T47D (cell line): ENCODE data around the gene VKORC1.

ENCODE experiments used
- DNase-seq, 2 experiments: peaks; one replicate each; pipeline versions ENCODE4 v3.0.0 to v3.0.0-alpha.2; 2011 to 2012; ENCODE audit warnings: low read depth in 1 of 2, low spot score in 1 of 2
- JUND ChIP-seq: IDR thresholded peaks from 2 replicates; pipeline ENCODE4 v1.6.1; 2012; ENCODE audit warnings: low read depth
- in situ Hi-C: cut with HindIII; loops from 2 replicates; pipeline ENCODE4 v1.10.0; 2016; ENCODE audit warnings: low sequenced_read_pairs, low pct_unique_long_range_greater_than_20kb

Gene VKORC1

DNA sequence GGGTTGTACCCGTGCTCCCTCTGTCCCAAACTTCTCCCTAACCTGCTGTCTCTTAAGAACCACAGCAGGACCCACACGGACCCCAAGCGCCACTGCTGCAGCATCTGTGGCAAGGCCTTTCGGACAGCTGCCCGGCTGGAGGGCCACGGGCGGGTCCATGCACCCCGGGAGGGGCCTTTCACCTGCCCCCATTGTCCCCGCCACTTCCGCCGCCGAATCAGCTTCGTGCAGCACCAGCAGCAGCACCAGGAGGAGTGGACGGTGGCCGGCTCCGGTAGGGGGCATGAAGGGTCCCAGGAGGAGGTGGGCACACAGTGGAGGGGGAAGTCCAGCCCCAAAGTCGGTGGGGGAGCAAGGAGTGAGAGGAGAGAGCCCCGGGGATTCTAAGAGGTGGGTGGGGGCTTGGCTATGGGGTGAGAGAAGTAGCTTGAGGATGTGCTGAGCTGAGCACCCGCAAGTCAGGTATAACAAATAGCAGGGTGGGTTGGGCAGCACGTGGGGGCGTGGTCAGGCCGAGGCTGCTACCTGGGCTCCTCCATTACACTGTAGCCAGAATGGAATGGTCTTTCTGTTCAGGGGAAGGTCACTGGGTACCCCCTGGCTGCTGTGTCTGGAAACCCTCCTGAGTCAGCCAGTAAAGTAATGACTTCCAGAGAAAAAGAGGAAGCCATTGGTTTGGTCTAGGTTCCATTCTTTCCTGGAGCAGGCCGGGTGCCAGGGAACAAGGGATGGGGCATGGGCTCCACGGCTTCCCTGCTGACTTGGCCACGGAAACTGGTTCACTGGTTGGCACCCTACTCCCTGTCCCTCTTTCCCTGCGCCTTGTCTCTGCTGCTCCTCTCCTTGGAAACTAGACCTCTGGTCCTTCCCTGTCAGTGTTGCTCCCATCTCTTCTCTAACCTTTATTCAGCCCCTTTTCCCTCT lies 12.9 kb downstream of the VKORC1 start:
- TF ChIP-seq JUND: no peak
- in situ Hi-C loops: no loop called here
- no peak for DNase-seq

- in situ Hi-C loops: no loop called here
- DNase-seq: no peak
- no peak for TF ChIP-seq JUND
Observed at GRCh38 chr16:31080756-31081419, 13.7 kb downstream of the VKORC1 start.

GRCh38 chr16:31080035-31080629 lies 14.5 kb downstream of the VKORC1 start:
- TF ChIP-seq JUND: no peak
- no peak for DNase-seq
- in situ Hi-C loops: no loop called here

DNA sequence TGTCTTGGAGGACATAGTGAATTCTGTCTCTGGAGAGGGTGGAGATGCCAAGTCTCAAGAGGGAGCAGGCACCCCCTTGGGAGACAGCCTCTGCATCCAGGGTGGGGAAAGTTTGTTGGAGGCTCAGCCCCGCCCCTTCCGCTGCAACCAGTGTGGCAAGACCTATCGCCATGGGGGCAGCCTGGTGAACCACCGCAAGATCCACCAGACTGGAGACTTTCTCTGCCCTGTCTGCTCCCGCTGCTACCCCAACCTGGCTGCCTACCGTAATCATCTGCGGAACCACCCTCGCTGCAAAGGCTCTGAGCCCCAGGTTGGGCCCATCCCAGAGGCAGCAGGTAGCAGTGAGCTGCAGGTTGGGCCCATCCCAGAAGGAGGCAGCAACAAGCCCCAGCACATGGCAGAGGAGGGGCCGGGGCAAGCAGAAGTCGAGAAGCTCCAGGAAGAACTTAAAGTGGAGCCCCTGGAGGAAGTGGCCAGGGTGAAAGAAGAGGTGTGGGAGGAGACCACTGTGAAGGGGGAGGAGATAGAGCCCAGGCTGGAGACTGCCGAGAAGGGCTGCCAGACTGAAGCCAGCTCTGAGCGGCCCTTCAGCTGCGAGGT lies 15.2 kb downstream of the VKORC1 start:
- in situ Hi-C loops: no loop called here
- DNase-seq: no peak
- no peak for TF ChIP-seq JUND

GRCh38 chr16:31078597-31079341 lies 15.8 kb downstream of the VKORC1 start:
- in situ Hi-C loops: no loop called here
- no peak for DNase-seq
- TF ChIP-seq JUND: no peak

DNA sequence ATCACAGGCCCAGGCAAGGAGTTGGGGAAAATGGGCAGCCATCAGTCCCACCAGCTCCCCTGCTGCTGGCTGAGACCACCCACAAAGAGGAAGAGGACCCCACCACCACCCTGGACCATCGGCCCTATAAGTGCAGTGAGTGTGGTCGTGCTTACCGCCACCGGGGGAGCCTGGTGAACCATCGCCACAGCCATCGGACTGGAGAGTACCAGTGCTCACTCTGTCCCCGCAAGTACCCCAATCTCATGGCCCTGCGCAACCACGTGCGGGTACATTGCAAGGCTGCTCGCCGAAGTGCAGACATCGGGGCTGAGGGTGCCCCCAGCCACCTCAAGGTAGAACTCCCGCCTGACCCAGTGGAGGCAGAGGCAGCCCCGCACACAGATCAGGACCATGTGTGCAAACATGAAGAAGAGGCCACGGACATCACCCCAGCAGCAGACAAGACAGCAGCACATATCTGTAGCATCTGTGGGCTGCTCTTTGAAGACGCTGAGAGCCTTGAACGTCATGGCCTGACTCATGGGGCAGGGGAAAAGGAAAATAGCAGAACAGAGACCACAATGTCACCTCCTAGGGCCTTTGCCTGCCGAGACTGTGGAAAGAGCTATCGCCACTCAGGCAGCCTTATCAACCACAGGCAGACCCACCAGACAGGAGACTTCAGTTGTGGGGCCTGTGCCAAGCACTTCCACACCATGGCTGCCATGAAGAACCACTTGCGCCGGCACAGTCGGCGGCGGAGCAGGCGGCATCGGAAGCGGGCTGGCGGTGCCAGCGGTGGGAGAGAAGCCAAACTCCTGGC lies 16.8 kb downstream of the VKORC1 start:
- no peak for DNase-seq
- no peak for TF ChIP-seq JUND
- in situ Hi-C loops: no loop called here

DNA sequence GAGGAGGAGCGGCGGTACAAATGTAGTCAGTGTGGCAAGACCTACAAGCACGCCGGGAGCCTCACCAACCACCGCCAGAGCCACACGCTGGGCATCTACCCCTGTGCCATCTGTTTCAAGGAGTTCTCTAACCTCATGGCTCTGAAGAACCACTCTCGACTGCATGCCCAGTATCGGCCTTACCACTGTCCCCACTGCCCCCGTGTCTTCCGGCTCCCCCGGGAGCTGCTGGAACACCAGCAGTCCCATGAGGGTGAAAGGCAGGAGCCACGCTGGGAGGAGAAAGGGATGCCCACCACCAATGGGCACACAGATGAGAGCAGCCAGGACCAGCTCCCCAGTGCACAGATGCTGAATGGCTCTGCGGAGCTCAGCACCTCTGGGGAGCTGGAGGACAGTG lies 17.6 kb downstream of the VKORC1 start:
- no peak for DNase-seq
- TF ChIP-seq JUND: no peak
- in situ Hi-C loops: no loop called here

DNA sequence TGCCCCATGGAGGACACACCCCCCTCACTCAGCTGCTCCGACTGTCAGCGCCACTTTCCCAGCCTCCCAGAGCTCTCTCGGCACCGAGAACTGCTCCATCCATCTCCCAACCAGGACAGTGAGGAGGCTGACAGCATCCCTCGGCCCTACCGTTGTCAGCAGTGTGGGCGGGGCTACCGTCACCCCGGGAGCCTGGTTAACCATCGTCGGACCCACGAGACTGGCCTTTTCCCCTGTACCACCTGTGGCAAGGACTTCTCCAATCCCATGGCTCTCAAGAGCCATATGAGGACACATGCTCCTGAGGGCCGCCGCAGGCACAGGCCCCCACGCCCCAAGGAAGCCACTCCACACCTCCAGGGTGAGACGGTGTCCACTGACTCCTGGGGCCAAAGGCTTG lies 18.3 kb downstream of the VKORC1 start:
- DNase-seq: no peak
- TF ChIP-seq JUND: no peak
- in situ Hi-C loops: no loop called here

DNA sequence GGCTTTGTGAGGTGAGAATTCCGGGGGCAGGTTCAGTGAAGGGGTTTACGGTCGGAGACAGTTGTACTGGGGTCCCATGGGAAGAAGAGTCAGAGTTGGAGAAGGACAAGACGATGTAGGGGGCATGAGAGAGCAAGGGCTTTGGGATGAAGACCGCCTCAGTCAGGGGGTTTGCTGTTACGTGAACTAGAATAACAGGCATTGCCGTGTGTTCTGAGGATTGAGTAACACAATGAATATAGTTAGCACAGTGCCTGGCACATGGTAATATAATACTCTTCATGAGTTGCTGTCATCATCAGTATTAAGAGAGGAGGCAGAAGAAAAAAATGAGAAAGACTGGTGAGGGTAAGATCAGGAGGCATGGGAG lies 19.8 kb downstream of the VKORC1 start:
- peak in 1 of 2 experiments; percentile 24 for DNase-seq
- in situ Hi-C loops: no loop called here
- no peak for TF ChIP-seq JUND

- TF ChIP-seq JUND: no peak
- peak; percentile 98 to 99 for DNase-seq
- in situ Hi-C loops: no loop called here
Observed at GRCh38 chr16:31073970-31074813, 20.4 kb downstream of the VKORC1 start, which contains the start of the genes ZNF646 and ZNF668. ZNF646 (plus strand) TSS chr16:31074422; CDS start chr16:31076325, 1,903 bp downstream. ZNF668 (minus strand) TSS chr16:31074240; CDS start chr16:31064459, 9,781 bp downstream.
